ENCODE results near the gene THADA. TPM values are rescaled to one million over a fixed set of nuclear protein-coding genes. Genes with fewer than 3 reads are reported as not detected.
A peak's percentile ranks its signal among the peaks of the same experiment; 100 is the strongest.

The THADA gene
- total RNA-seq, 1 donor from 2014 or later = 11.0 TPM

- H3K4me3 ChIP-seq (ENCODE audit: low read depth, low read length) = no peak overlapping the region
- no peak for DNase-seq (ENCODE audit: low read depth)
- TF ChIP-seq CTCF (conservative IDR thresholded peaks at IDR 0.05; ENCODE audit: low read depth, low read length) = no peak
These were observed 168.8 kb downstream of the THADA start for GRCh38 chr2:43427032-43427424.

- peak; percentile 83 for DNase-seq (ENCODE audit: low read depth)
- no peak overlapping the region for H3K4me3 ChIP-seq (ENCODE audit: low read depth, low read length)
These were observed 169.4 kb downstream of the THADA start for GRCh38 chr2:43426305-43427031.

GRCh38 chr2:43425659-43426058 lies 170.2 kb downstream of the THADA start:
- no peak overlapping the region for H3K4me3 ChIP-seq (ENCODE audit: low read depth, low read length)
- no peak for TF ChIP-seq CTCF (conservative IDR thresholded peaks at IDR 0.05; ENCODE audit: low read depth, low read length)
- no peak for DNase-seq (ENCODE audit: low read depth)

More at GRCh38 chr2:43426305-43427031, 169.4 kb downstream of the THADA start:
- TF ChIP-seq CTCF (conservative IDR thresholded peaks at IDR 0.05; ENCODE audit: low read depth, low read length) = no peak

- TF ChIP-seq CTCF (conservative IDR thresholded peaks at IDR 0.05; ENCODE audit: low read depth, low read length) = no peak
- H3K4me3 ChIP-seq (ENCODE audit: low read depth, low read length) = no peak overlapping the region
- no peak for DNase-seq (ENCODE audit: low read depth)
These were observed 171.3 kb downstream of the THADA start for GRCh38 chr2:43424262-43425207.

GRCh38 chr2:43423941-43424261 lies 171.9 kb downstream of the THADA start:
- no peak for DNase-seq (ENCODE audit: low read depth)
- no peak overlapping the region for H3K4me3 ChIP-seq (ENCODE audit: low read depth, low read length)
- TF ChIP-seq CTCF (conservative IDR thresholded peaks at IDR 0.05; ENCODE audit: low read depth, low read length) = no peak

GRCh38 chr2:43421194-43421593 lies 174.6 kb downstream of the THADA start:
- no peak overlapping the region for H3K4me3 ChIP-seq (ENCODE audit: low read depth, low read length)
- no peak for DNase-seq (ENCODE audit: low read depth)
- TF ChIP-seq CTCF (conservative IDR thresholded peaks at IDR 0.05; ENCODE audit: low read depth, low read length) = no peak
